ENCODE measurements around the gene LDLRAD3.

LDLRAD3 gene

GRCh38 chr11:36258730-36259360 lies 315.0 kb downstream of the LDLRAD3 start:
- H3K4me3 ChIP-seq (replicated peaks; ENCODE audit: low read depth, low read length): no peak overlapping the region
- peak; percentile 86 for DNase-seq (ENCODE audit: low read depth)

DNA sequence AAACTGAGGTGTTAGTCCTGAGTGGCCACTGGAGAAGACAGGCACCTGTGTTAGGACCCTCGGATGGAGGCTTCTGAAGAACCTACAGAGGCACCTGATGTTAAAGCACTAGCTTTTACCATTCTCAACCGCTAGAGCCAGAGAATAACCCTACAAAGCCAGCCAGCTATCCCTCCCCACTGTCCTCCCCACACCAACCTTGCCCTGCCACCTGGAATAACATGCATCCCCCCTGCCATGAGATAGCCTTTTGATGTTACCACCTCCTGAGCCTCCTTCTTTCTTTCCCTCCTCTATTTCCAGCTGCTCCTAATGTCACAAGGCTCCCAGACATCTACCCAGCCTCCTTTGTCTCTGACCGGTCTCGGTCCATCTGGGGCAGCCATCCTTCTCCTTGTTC lies 317.2 kb downstream of the LDLRAD3 start:
- TF ChIP-seq, protein P1, sequence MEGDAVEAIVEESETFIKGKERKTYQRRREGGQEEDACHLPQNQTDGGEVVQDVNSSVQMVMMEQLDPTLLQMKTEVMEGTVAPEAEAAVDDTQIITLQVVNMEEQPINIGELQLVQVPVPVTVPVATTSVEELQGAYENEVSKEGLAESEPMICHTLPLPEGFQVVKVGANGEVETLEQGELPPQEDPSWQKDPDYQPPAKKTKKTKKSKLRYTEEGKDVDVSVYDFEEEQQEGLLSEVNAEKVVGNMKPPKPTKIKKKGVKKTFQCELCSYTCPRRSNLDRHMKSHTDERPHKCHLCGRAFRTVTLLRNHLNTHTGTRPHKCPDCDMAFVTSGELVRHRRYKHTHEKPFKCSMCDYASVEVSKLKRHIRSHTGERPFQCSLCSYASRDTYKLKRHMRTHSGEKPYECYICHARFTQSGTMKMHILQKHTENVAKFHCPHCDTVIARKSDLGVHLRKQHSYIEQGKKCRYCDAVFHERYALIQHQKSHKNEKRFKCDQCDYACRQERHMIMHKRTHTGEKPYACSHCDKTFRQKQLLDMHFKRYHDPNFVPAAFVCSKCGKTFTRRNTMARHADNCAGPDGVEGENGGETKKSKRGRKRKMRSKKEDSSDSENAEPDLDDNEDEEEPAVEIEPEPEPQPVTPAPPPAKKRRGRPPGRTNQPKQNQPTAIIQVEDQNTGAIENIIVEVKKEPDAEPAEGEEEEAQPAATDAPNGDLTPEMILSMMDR (IDR thresholded peaks at IDR 0.05; ENCODE audit: low read length, missing control alignments): no peak
- H3K4me3 ChIP-seq (replicated peaks; ENCODE audit: low read depth, low read length): no peak overlapping the region
- DNase-seq (ENCODE audit: low read depth): no peak

More at GRCh38 chr11:36258730-36259360, 315.0 kb downstream of the LDLRAD3 start:
- TF ChIP-seq, protein P1 (IDR thresholded peaks at IDR 0.05; ENCODE audit: low read length, missing control alignments): peak; percentile 75

DNA sequence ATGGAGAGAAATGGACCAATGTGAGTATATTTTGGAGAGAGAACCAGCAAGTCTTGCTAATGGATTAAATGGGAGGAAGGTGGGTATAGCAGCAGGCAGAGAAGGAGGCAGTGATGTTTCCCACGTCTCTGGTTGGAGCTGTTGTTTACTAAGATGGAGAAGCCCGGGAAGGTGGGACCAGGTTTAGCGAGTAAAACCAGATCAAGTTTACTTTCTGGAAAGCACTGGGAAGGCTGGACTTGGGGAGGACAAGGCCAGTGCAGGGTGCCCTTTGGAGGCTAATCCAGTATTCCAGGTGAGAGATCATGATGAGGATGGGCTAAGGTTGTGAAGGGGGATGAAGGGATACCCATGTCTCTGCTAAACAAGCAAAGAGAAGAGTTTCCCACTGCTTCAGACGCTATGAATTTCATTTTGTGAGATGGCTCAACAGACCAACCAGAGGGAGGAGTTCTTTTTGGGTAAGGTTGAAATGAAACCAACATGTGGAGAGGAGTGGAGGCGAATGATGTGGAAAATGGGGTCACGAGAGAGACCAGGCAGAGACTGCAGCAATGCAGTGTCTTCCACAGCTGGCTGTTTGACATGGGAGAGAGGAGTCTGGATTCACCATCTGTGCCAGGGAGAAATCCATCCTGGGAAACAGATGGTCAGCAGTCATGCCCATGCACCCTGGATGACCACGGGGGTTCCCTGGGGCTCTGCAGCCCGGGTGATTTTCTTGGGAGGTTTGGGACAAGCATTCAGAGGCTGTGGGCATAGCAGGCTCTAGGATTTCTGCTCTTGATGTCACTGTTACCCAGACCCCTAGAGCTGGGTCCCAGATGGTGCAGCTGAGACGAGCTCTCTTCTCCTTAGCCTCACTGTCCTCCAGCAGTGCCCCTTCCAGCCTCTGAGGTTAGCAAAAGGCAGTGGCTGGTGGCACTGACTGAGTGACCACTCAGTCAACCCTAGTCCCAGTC lies 320.4 kb downstream of the LDLRAD3 start:
- DNase-seq (ENCODE audit: low read depth): no peak
- TF ChIP-seq, protein P1 (IDR thresholded peaks at IDR 0.05; ENCODE audit: low read length, missing control alignments): no peak

GRCh38 chr11:36264973-36265344 lies 321.1 kb downstream of the LDLRAD3 start:
- no peak for DNase-seq (ENCODE audit: low read depth)
- TF ChIP-seq, protein P1 (IDR thresholded peaks at IDR 0.05; ENCODE audit: low read length, missing control alignments): no peak
- no peak overlapping the region for H3K4me3 ChIP-seq (replicated peaks; ENCODE audit: low read depth, low read length)

More for the DNA sequence above, 320.4 kb downstream of the LDLRAD3 start:
- no peak overlapping the region for H3K4me3 ChIP-seq (replicated peaks; ENCODE audit: low read depth, low read length)

GRCh38 chr11:36265793-36266628 lies 322.1 kb downstream of the LDLRAD3 start:
- TF ChIP-seq, protein P1 (IDR thresholded peaks at IDR 0.05; ENCODE audit: low read length, missing control alignments): peak; percentile 88
- DNase-seq (ENCODE audit: low read depth): peak; percentile 60
- H3K4me3 ChIP-seq (replicated peaks; ENCODE audit: low read depth, low read length): no peak overlapping the region

DNA sequence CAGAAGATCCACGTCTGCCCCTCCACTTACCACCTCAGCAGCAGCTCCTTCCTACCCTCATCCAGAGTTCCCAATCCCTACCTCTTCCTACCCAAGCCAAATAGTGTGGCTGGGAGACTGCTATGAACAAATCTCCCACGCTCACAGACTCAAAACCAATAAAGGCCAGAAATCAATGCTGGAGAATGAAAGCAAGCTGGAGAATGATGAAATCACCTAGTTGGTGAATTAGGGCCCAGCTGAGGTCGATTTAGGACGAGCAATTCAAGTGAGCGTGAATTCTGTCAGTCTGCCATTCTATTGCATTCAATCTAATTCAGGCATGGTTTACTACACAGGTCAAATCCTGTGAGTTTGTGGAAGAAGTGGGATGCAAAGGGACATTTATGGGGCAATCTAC lies 322.9 kb downstream of the LDLRAD3 start:
- TF ChIP-seq, protein P1 (IDR thresholded peaks at IDR 0.05; ENCODE audit: low read length, missing control alignments): no peak
- no peak overlapping the region for H3K4me3 ChIP-seq (replicated peaks; ENCODE audit: low read depth, low read length)
- no peak for DNase-seq (ENCODE audit: low read depth)

All from fibroblast of pulmonary artery (primary cell).